Measurements from ENCODE around the gene ADAMTS12.
"Not testable (repeated sequence)": the region's sequence is repeated elsewhere in the genome, so short reads cannot be mapped to it uniquely, and the experiment has no call there.

ADAMTS12 gene

DNA sequence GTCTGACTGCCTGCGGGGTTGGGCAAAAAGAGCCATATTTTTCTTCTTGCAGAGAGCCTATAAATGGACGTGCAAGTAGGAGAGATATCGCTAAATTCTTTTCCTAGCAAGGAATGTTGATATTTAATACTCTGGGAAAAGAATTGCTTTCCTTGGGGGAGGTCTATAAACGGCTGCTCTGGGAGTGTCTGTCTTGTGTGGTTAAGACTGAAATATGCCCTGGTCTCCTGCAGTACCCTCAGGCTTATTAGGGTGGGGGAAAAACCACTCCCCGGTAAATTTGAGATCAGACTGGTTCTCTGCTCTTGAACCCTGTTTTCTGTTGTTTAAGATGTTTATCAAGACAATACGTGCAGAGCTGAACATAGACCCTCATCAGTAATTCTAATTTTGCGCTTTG lies 14.5 kb upstream of the ADAMTS12 start:
- DNase-seq (ENCODE audit: low read depth, low spot score): not testable (repeated sequence)

DNA sequence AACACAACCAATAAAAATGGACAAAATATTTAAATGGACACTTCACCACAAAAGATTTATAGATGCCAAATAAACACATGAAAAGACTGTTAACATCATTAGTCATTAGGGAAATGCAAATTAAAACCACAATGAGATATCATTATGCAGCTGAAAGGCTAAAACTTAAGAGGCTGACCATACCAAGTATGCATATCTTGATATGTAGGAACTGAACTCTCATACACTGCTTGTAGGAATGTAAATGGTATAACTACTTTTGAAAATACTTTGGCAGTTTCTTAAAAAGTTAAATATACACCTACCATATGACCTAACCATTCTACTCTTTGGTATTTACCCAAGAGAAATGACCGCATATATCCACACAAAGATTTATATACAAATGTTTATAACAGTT lies 13.6 kb upstream of the ADAMTS12 start:
- DNase-seq (ENCODE audit: low read depth, low spot score): no peak

DNA sequence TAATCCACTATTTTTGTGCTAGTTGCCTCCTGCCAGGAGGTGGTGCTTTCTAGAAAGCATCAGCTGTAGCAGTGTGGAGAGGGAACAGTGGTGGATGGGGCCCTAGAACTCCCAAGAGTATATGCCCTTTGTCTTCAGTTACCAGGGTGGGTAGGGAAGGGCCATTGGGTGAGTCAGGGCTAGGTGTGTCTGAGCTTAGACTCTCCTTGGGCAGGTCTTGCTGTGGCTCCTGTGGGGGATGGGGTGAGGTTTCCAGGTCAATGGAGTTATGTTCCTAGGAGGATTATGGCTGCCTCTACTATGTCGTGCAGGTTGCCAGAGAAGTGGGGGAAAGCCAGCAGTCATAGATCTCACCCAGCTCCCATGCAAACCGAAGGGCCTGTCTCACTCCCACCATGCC lies 11.3 kb upstream of the ADAMTS12 start:
- no peak for DNase-seq (ENCODE audit: low read depth, low spot score)

DNA sequence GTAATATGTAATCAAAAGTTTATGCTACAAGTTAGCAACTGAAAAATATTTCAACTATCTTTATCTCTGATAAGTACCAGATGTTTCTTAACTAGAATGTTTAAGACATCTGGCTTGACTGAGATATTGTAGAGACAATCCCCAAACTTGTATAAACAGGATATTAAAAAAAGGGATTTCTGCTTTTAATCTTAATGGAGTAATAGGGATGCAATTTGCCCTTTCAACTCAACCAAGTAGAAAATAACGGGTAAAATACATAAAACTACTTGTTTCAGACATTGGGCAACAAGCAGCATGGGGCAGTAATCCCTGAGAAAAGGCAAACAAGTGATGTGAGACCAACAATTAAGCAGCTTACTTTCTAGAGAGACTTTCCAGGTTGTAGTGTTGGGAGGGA lies 9.4 kb upstream of the ADAMTS12 start:
- no peak for DNase-seq (ENCODE audit: low read depth, low spot score)

DNA sequence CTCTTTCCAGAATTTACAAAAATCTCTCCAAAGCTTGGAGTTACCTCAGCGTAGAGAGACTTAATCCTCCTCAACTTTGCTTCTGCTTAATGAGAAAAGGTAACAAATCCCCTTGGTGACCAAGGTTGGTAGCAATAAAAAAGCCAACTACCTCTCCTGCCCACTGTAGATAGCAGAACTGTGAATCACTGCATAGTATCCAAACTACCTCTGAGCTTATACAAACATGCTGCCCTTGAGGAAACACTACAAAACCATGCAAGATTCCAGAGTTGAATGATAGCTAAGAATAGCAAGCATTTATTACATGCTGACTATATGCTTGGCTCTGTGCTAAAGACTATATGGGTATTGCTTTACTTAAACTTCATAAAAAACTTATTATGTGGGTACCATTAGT lies 2.8 kb upstream of the ADAMTS12 start:
- DNase-seq (ENCODE audit: low read depth, low spot score): no peak

DNA sequence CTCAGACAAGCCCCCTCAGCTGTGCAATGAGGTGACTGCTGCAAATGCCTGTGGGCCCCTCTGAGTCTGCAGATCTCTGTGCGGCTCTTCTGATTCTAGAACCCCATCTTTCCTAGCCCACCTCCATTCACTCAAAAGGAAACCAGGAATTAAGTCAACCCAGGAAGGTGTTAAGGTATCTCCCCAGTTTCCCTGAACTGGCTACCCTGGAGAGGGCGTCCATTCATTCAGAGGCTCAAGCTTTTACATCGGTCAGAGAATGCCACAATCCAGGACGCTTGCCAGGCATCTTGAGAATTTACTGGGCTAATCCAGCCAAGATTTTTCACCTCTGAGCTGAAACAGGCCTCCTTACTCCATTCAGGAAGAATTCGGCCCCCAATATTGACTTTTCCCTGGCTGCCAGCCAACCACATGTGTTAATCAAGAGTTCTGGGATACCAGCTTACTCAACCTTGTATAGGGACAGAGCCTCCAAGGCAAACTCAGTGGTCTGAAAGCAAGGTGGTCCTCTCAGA lies 889 bp upstream of the ADAMTS12 start:
- DNase-seq (ENCODE audit: low read depth, low spot score): peak; percentile 18

DNA sequence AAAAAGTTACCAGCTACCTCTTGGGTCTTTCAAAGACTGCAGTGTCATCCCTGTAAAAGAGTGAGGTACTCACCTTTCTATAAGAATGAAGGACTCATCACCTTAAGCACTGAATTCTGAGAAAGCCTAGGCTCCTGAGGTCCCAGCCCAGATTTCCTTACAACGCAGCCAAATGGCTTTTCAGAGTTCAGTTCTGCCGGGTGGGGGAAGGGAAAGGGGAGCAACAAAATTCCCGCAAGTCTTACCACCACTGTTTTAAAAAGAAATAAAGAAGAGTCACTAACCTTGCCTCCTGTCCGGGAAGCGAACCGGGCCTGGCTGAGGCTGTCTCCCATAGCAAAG lies 373 bp downstream of the ADAMTS12 start:
- DNase-seq (ENCODE audit: low read depth, low spot score): no peak

DNA sequence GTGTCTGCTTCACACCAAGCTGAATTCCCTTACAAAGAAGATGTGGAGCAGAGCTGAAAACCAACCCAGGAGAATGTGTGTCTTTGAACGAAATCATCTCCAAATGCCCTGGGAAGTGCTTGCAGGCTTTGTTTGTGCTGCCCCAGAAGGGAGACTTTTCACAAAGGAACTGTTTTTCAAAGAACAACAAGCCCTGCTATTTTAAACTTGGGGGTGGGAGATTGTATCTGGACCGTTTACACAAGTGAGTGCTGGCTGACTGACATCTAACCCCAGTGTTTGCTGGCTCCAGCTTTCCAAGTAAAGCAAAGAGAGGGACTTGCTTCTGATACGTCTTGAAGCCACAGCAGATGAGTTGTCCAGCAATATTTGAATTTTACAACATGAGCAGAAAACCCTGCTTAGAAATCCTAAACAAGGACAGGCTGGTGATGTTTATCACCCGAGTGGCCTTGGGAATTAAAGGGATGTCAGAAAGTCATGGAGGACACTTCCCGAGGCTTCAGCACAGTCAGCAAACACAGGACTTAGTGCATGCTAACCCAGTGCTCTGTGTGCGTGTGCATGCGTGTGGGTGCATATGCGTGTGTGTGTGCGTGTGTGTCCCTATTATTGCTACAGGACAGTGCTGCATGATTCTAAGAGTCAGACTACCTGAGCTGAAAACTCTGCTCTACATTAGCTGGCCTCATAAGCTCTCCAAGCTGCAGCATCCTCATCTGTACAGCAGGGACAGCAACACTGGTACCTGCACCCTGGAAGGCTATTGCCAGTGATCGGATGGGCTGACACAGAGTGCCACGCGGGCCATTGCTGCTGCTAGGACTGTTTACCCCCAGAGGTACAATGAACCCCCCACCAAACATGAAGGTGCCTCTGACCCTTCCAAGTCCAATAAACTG lies 1.4 kb downstream of the ADAMTS12 start:
- peak; percentile 72 for DNase-seq (ENCODE audit: low read depth, low spot score)

DNA sequence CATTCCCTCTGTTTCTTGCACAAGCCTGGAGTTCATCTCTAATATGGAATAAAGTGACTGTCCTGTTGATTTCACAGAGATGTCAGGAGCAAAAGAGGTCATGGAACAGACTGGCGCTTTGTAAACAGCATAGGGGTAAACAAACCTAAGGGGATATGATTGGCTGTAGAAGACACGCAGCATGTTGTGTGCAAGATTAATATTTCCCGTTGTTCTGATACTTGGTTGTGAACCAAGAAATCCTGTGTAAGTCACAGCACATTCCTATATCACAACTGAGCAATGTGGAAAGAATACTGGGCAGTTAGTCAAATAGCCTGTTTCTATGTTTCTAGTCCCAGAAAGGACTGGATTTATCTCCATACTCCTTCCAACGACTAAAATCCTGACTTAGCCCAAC lies 3.2 kb downstream of the ADAMTS12 start:
- no peak for DNase-seq (ENCODE audit: low read depth, low spot score)

DNA sequence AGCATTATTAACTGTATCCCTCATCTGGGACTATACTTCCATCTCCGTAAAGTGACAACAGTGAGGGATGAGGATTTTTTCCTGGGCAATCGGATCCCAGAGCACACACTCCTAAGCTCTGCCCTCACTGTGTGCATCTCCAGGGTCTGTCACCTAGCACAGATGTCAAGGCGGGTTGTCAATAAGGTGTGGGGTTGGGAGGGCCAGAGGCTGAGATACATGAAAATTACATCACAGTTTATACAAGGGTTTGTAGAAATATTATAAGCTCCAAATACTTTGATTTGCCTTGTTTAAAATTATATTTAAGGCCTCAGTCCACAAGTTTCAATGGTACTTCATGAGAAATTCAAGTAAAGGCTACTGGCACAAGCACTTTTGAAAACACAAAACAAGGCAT lies 4.5 kb downstream of the ADAMTS12 start:
- DNase-seq (ENCODE audit: low read depth, low spot score): no peak

DNA sequence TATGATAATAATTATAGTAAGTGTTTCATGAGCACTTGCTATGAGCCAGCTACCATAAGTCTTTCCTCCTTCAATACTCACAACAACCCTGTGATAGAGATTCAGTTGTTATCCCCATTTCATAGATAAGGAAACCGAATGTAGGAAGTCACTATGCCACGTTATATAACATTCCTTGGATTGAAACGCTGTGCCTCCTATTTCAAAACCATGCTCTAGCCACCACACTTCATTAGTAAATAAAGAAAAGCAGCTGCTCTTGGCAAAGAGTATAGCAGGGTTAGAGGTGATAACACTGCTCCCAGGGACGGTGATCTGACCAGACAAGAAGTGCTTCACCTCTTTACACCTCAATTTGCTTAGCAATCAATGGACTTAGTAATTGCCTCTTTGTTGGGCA lies 5.5 kb downstream of the ADAMTS12 start:
- DNase-seq (ENCODE audit: low read depth, low spot score): no peak

DNA sequence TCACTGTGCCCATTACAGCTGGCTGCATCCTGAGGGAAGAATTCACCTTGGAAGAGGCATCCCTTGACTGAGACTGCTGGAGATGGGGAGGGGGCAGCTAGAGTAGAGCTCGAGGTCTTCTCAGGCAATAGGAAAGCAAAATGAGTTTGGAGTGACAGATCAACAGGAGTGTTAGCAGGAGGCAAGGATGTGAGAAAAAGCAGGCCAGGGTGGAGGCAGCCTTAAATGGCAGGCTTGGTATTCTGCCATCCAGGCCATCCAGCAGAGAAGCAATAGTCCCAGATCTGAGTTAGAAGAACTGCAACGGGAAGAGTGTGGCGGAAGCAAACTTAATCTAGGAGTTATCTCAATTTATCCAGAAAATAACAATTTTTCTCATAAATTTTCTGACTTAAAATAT lies 6.1 kb downstream of the ADAMTS12 start:
- no peak for DNase-seq (ENCODE audit: low read depth, low spot score)

DNA sequence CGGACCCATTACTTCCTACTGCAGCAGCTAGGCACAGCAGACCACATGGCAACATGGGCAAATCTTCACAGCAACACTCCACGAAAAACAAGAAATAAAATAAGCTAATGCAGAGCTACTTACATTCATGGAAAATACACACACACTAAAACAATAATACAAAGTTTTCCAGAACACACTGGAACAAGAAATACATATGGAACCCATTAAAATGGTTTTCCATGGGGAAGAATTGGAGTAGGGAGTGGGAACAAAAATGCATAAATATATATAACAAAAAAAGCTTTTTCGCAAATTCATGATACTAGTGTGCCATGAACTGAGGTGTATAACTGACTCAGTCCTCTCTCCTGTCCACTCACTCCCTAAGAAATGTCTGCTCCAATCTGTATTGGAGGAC lies 8.3 kb downstream of the ADAMTS12 start:
- DNase-seq (ENCODE audit: low read depth, low spot score): no peak

DNA sequence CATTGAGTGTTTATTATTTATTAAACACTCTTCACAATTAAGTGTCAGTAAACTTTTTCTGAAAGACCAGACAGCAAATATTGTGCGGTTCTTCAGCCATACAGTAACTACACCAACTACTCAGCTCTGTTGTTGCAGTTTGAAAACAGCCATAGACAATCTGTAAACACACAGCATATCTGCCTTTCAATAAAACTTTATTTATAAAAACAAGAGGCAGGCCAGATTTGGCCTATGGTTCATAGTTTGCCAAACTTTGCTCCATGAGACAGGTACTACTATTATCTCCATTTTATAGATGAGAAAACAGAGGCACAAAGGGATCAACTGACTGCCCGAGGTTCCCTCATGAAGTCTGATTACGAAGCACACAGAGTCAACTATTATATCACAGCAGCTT lies 11.5 kb downstream of the ADAMTS12 start:
- DNase-seq (ENCODE audit: low read depth, low spot score): no peak

DNA sequence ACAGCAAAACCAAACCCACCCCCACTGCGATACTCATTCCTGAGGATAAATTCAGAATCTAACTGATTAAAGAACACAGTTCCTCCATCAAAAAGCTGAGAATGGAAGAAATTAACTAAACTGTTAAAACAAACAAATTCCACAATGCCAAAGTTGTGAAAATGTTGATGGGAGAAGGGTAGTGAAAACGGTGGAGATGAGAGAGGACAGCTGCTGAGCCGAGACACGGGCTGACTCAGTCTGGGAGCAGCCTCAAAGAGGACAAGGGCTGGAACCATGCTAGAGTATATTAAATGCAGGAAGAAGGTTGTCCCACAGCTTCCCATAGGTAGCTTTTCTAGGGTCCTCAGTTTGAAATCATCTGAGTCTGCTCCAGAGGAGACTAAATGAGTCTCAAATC lies 14.3 kb downstream of the ADAMTS12 start:
- no peak for DNase-seq (ENCODE audit: low read depth, low spot score)

DNA sequence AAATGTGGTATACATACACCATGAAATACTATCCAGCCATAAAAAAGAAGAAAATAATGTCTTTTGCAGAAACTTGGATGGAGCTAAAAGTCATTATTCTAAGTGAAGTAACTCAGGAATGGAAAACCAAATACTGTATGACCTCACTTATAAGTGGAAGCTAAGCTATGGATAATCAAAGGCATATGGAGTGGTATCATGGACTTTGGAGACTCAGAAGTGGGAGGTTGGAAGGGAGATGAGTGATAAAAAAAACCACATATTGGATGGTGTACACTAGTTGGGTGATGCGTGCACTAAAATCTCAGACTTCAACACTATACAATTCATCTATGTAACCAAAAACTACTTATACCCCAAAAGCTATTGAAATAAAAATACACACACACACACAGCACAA lies 24.5 kb downstream of the ADAMTS12 start:
- DNase-seq (ENCODE audit: low read depth, low spot score): no peak

DNA sequence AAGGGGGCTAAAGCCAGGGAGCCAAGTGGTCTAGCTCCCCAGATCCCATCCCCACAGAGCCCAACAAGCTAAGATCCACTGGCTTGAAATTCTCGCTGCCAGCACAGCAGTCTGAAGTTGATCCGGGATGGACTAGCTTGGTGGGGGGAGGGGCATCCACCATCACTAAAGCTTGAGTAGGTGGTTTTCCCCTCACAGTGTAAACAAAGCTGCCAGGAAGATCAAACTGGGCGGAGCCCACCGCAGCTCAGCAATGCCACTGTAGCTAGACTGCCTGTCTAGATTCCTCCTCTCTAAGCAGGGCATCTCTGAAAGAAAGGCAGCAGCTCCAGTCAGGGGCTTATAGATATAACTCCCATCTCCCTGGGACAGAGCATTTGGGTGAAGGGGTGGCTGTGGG lies 32.6 kb downstream of the ADAMTS12 start:
- not testable (repeated sequence) for DNase-seq (ENCODE audit: low read depth, low spot score)

DNA sequence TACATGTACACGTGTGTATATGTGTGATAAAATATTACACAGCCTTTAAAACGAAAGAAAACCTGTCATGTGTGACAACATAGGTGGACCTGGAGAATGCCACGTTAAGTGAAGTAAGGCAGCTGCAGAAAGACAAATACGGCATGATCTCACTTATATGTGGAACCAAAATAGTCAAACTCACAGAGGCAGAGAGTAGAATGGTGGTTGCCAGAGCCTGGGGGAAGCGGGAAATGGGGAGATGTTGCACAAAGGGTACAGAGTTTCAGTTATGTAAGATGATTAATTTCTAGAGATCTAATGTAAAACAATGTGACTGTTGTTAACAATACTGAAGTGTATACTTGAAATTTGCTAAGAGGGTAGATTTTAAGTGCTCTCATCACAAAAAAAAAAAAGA lies 34.8 kb downstream of the ADAMTS12 start:
- DNase-seq (ENCODE audit: low read depth, low spot score): no peak

DNA sequence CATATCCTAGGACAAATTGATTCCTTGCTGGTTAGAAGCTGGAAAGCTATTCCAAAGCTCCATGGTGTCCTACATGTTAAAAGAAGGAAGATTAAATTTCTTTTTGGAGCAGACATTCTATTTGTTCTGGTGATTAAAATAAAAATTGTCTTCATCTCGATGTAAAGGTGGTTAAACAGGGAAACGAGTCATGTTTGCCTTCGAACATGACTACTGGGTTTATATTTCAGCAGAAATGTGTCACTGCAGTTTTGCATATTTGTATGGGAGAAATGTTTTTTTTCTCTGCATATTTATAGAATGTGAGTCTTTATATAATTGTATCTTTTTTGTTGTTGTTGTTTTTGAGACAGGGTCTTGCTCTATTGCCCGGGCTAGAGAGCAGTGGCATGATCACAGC lies 36.4 kb downstream of the ADAMTS12 start:
- no peak for DNase-seq (ENCODE audit: low read depth, low spot score)

DNA sequence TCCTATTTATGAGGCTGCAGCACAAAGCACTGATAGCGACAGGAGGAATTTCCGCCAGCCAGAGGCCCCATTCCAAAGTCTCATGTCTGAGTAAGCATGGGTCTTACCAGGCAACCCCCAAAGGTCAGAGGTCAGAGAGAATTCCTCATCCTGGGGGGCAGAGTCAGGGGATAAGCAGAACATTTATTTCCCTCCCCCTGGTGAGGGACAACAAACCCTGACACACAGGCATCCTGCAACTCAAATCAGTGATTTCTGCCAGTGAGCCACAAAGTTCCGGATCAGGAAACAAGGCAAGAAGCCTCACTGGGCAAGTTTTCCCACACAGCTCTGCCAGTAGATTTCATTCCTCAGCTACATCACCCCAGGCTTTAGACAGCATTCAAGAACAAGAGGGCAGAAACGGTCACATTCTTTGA lies 37.0 kb downstream of the ADAMTS12 start:
- DNase-seq (ENCODE audit: low read depth, low spot score): peak; percentile 51

DNA sequence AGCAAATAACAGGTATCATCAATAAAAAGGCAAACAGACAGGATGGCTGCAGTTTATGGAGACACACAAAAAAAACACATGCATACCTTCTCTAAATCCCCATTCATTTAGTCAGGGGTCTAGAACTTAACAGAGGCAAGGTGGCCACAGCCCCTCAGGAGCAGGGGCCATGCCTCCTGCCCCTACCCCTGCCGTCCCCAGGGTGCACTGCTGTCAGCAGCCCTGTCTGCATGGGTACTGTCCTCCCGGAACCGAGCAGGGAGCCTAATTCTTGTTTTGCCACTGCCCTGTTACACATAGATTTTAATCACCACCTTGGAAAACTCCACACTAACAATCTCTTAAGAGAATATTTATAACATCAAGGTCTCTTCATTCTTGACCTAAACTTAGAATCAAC lies 39.0 kb downstream of the ADAMTS12 start:
- no peak for DNase-seq (ENCODE audit: low read depth, low spot score)

DNA sequence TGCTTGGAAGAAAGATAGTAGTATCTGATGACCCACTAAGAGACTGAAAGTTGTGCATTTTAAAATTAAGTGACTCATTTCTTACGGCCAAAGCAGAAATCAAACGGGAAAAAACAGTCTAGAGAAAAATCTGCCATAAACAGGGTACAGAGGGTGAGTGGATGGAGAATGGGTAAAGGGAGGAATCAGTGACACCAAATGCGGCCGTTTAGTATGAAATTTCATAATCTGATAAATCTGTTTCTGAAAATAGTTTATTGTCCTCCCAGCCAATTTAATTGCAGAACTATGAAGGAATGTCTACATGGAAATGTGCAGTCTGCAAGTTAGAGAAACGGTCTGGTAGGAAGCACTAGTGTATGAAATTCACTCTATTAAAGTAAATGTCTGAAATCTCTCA lies 39.5 kb downstream of the ADAMTS12 start:
- no peak for DNase-seq (ENCODE audit: low read depth, low spot score)

DNA sequence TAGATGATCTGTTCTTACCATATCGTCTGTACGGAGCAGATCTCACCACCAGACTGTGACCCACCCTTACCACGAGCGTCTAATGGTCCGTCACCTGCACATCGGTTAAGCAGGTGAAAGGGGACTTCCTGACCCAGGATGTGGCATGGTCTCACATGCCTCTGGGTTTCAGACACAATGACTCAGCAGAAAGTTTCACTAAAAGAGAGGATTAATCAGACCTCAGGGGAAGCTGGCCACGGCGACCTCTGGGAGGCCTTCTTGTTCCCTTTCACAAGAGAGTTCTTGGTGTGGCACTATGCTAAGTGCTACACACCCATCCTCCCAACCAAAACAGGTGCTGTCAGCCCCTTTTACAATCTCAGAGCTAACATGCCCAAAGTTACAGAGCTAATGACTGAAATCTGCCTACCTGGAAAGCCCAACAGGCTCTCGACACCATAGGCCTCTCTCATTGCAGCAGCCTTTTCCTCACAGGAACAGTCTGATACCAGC lies 41.6 kb downstream of the ADAMTS12 start:
- DNase-seq (ENCODE audit: low read depth, low spot score): no peak

DNA sequence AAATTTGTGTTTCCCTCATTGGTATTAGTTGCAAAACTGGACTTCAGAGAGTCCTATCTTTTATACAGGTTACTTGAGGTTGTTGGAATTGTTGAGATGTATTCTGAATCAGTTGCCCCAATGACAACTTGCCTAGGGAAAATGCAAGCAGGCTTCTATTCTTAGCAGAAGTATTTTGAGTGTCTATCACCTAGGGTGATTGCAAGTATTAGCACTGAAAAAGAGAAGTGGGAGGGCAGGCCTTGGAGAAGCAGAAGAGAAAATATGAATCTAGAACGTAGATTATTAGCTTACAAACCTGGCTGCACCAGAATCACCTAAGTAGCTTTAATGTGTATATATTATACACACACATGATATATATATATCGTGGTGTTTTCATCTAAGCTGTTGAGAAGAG lies 43.2 kb downstream of the ADAMTS12 start:
- DNase-seq (ENCODE audit: low read depth, low spot score): no peak

Data from brain pericyte (primary cell).